GM18526 (cell line): ENCODE data around the gene TNXB.

Experiments
- POLR2A ChIP-seq: IDR thresholded peaks from 3 replicates; pipeline ENCODE4 v1.6.1; 2011; ENCODE audit not compliant: insufficient read length; ENCODE audit errors: extremely low read depth

The TNXB gene

GRCh38 chr6:32082935-32083334, 26.2 kb downstream of the TNXB start:
- no peak for TF ChIP-seq POLR2A

GRCh38 chr6:32082478-32082877, 26.7 kb downstream of the TNXB start:
- TF ChIP-seq POLR2A = no peak

GRCh38 chr6:32081168-32081990, 27.8 kb downstream of the TNXB start:
- TF ChIP-seq POLR2A = no peak

- no peak for TF ChIP-seq POLR2A
Measured at GRCh38 chr6:32079566-32080290, 29.4 kb downstream of the TNXB start.

DNA sequence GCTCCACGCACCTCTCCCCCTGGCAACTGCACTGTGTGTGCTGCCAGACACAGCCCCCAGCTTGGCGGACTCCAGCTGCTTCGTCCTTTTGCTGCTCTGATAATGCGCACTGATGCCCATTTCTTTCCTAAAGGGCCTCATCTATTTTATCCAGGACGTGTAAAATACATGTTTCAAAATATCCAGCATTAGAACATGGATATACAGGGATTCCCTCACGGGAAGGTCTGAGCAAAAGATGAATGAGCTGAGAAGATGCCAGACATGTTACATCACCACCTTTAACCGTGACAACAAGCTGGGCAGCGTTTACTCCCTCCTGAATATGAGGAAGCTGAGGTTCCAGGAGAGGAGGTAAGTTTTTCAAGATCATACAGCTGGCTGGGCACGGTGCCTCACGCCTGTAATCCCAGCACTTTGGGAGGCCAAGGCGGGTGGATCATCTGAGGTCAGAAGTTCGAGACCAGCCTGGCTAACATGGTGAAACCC, 32.8 kb downstream of the TNXB start:
- no peak for TF ChIP-seq POLR2A

DNA sequence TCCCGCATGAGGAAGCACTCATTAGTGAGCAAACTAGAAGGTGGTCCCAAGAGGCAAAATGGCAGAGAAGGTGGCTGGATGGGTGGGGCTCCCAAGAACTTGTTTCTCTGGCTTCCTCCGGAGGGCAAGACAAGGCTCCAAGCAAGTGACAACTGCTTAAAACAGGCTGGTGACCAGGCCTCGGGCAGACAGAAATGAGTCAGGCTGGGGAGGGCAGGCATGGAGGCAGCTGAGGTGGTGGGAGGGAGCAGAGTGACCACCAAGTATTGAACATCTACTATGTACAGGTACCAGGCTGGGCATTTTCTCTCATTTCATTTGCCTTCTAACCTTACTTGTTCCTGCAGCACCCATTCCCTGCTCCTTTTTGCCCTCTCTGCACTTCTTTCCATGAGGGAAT, 33.4 kb downstream of the TNXB start:
- no peak for TF ChIP-seq POLR2A

DNA sequence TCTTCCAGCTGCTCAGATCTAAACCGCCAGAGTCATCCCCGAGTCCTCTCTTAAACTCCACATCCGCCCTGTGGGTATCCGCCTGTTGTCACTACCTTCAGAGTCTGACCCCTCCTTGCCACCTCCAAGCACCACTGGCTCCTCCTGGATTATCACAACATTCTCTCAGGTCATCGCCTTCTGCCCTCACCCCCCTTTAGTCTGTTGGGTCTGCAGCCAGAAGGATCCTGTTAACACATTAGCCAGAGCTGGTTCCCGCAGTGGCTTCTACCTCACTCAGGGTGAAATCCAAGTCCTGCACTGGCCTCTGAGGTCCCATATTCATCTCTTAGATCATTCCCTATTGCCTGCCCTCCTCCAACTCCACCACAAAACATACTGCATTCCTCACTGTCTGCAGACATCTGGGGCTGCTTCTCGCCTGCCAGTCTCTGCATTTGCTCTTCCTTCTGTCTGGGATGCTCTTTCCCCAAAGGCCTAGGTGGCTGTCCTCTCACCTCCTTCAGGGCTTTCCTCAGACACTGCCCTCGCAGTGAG, 34.1 kb downstream of the TNXB start:
- no peak for TF ChIP-seq POLR2A

GRCh38 chr6:32073613-32074012, 35.5 kb downstream of the TNXB start:
- no peak for TF ChIP-seq POLR2A

GRCh38 chr6:32073101-32073500, 36.0 kb downstream of the TNXB start:
- TF ChIP-seq POLR2A = no peak

- no peak for TF ChIP-seq POLR2A
Measured at GRCh38 chr6:32070814-32071543, 38.2 kb downstream of the TNXB start.

GRCh38 chr6:32069878-32070515, 39.1 kb downstream of the TNXB start:
- no peak for TF ChIP-seq POLR2A

DNA sequence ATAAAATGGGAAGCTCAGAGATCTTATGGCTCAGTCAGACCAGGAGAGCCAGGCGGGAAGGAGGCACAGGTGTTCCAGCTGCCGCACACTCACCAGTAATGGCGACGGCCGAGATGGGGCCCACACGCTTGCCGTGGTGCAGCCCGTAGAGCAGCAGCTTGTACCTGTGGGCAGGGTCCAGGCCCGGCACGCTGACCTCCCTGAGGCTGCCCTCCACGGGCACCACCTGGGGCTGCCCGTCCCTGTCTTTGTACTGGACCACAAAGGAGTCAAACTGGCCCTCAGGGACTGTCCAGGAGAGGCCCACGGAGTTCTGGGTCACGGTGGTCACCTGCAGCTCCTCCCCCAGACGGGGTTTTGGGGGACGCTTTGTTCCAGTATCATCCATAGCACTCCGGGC, 39.7 kb downstream of the TNXB start:
- TF ChIP-seq POLR2A = no peak

GRCh38 chr6:32068867-32069266, 40.3 kb downstream of the TNXB start:
- no peak for TF ChIP-seq POLR2A

- no peak for TF ChIP-seq POLR2A
Measured at GRCh38 chr6:32064706-32065105, 44.4 kb downstream of the TNXB start.
